ENCODE data around the gene RFX2. TPM values are rescaled to one million over a fixed set of nuclear protein-coding genes. Genes with fewer than 3 reads are reported as not detected.

The RFX2 gene
- total and polyA plus RNA-seq, 8 donors = 1.8 to 14.0 (median 3.4) TPM

- intact Hi-C loops (cut with DNase I) = no loop called here
- TF ChIP-seq CTCF (IDR thresholded peaks at IDR 0.05) = no peak
- ATAC-seq = no peak
- no peaks in the 10 kb centered on the region for H3K36me3 ChIP-seq
- H3K4me1 ChIP-seq = peaks cover 8 to 27% (median 16%) of the 10 kb centered on the region in 3 donors
- no peak for DNase-seq
- H3K27me3 ChIP-seq = no peaks in the 10 kb centered on the region
- H3K9me3 ChIP-seq = no peaks in the 10 kb centered on the region
- no peak overlapping the region for H3K4me3 ChIP-seq
- H3K27ac ChIP-seq = no peak overlapping the region
- no peak for FAIRE-seq
Observed at GRCh38 chr19:6069268-6069791, 41.0 kb downstream of the RFX2 start.

DNA sequence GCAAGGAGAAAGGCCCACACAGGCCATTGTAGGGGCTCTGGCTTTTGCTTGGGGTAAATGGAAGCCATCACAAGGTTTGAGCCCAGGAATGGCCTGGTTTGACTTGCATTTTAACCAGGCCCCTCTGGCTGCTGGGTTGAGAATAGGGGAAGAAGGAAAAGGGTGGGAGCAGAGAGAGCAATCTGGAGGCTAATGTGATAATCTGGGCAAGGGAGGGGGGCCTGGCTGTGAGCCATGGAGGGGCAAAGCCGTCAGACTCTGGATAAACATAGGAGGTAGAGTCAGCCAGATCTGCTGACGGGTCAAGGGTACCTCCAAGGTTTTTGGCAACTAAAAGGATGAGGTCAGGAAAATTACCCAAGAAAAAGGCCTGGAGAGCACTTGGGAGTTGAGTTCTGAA is 41.6 kb downstream of the RFX2 start:
- H3K36me3 ChIP-seq = no peaks in the 10 kb centered on the region
- WGBS, 2 donors = 21 to 22% methylated on average over 2 of the region's 2 CpGs
- peaks cover 8 to 27% (median 16%) of the 10 kb centered on the region in 3 donors for H3K4me1 ChIP-seq
- no peaks in the 10 kb centered on the region for H3K27me3 ChIP-seq
- H3K4me3 ChIP-seq = no peak overlapping the region
- FAIRE-seq = no peak
- H3K9me3 ChIP-seq = no peaks in the 10 kb centered on the region
- ATAC-seq = no peak
- no peak for TF ChIP-seq CTCF (IDR thresholded peaks at IDR 0.05)
- no peak for DNase-seq
- no peak overlapping the region for H3K27ac ChIP-seq
- intact Hi-C loops (cut with DNase I) = no loop called here

GRCh38 chr19:6067975-6068374 is 42.3 kb downstream of the RFX2 start:
- H3K27me3 ChIP-seq = no peaks in the 10 kb centered on the region
- H3K4me1 ChIP-seq = peaks cover 8 to 27% (median 16%) of the 10 kb centered on the region in 3 donors
- H3K9me3 ChIP-seq = no peaks in the 10 kb centered on the region
- H3K27ac ChIP-seq = peak overlapping the region in 2 of 4 donors; percentile 73 to 85
- ATAC-seq (no peak), DNase-seq (peak in 1 of 6 donors; percentile 2), FAIRE-seq (no peak)
- no peak for TF ChIP-seq CTCF (IDR thresholded peaks at IDR 0.05)
- H3K4me3 ChIP-seq = no peak overlapping the region
- H3K36me3 ChIP-seq = no peaks in the 10 kb centered on the region
- 75 to 80% methylated on average over 2 of the region's 2 CpGs for WGBS, 2 donors
- intact Hi-C loops (cut with DNase I) = no loop called here

GRCh38 chr19:6066661-6067646 is 43.3 kb downstream of the RFX2 start:
- Histone ChIP-seq H3K27ac (peak overlapping the region; percentile 55 to 85 (median 78)), H3K4me1 (peaks cover 8 to 31% (median 16%) of the 10 kb centered on the region in 3 donors), H3K27me3 (no peaks in the 10 kb centered on the region), H3K9me3 (no peaks in the 10 kb centered on the region), H3K36me3 (no peaks in the 10 kb centered on the region), H3K4me3 (peak overlapping the region in 1 of 4 donors; percentile 1)
- WGBS, 2 donors = 8 to 13% methylated on average over 18 of the region's 18 CpGs
- DNase-seq (peak; percentile 87 to 97 (median 94)), ATAC-seq (peak; percentile 82 to 94 (median 90)), FAIRE-seq (peak; percentile 99)
- no peak for TF ChIP-seq CTCF (IDR thresholded peaks at IDR 0.05)
- intact Hi-C loops (cut with DNase I) = no loop called here

All from pancreas (tissue), 10 donors.